ENCODE measurements around the gene TBL1XR1.

Gene TBL1XR1

GRCh38 chr3:176978441-176978840, 218.8 kb downstream of the TBL1XR1 start:
- TF ChIP-seq, protein P1, sequence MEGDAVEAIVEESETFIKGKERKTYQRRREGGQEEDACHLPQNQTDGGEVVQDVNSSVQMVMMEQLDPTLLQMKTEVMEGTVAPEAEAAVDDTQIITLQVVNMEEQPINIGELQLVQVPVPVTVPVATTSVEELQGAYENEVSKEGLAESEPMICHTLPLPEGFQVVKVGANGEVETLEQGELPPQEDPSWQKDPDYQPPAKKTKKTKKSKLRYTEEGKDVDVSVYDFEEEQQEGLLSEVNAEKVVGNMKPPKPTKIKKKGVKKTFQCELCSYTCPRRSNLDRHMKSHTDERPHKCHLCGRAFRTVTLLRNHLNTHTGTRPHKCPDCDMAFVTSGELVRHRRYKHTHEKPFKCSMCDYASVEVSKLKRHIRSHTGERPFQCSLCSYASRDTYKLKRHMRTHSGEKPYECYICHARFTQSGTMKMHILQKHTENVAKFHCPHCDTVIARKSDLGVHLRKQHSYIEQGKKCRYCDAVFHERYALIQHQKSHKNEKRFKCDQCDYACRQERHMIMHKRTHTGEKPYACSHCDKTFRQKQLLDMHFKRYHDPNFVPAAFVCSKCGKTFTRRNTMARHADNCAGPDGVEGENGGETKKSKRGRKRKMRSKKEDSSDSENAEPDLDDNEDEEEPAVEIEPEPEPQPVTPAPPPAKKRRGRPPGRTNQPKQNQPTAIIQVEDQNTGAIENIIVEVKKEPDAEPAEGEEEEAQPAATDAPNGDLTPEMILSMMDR (conservative IDR thresholded peaks at IDR 0.05; ENCODE audit: low read depth, low read length) = no peak
- DNase-seq (ENCODE audit: low read depth) = no peak
- H3K4me3 ChIP-seq (ENCODE audit: low read depth, low read length) = no peak overlapping the region

DNA sequence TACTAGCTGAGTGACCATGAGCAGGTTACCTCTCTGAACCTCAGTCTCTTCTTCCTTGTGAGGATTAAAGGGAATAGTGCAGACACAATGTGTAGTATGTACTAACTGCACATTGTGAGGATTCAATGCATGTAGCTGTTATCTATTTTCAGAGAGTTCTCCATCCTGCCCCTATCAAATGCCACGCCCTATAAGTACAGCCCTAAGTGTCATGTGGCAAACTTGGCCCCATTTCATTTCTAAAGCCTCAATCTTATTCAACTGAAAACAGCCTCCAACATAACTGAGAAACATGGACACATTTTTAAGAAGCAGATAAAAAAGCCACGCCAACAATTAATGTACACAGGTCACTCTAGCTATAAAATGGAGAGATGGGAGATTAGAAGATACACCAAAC, 220.0 kb downstream of the TBL1XR1 start:
- DNase-seq (ENCODE audit: low read depth) = no peak
- TF ChIP-seq, protein P1 (conservative IDR thresholded peaks at IDR 0.05; ENCODE audit: low read depth, low read length) = no peak
- no peak overlapping the region for H3K4me3 ChIP-seq (ENCODE audit: low read depth, low read length)

DNA sequence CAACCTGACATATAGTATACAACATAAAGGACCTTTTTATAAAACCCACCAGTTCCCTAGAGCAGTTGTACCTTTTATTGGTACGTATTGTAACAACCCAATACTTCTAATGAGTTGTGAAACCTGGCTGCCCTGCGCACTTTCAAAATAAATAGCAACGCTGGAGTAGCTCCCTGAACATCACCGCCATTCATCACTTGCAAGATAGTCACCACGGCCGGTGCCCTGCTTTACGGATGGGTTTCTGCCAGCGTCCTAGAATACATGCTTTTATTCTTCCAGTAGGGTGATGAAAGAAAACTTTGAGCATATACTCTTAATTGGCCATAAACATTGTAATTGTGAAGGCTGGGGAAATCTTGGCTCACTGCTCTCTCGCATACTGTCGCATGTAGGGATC, 220.7 kb downstream of the TBL1XR1 start:
- H3K4me3 ChIP-seq (ENCODE audit: low read depth, low read length) = no peak overlapping the region
- no peak for DNase-seq (ENCODE audit: low read depth)
- TF ChIP-seq, protein P1 (conservative IDR thresholded peaks at IDR 0.05; ENCODE audit: low read depth, low read length) = no peak

- H3K4me3 ChIP-seq (ENCODE audit: low read depth, low read length) = no peak overlapping the region
- TF ChIP-seq, protein P1 (conservative IDR thresholded peaks at IDR 0.05; ENCODE audit: low read depth, low read length) = no peak
- DNase-seq (ENCODE audit: low read depth) = no peak
These were observed 223.0 kb downstream of the TBL1XR1 start for GRCh38 chr3:176974279-176974678.

DNA sequence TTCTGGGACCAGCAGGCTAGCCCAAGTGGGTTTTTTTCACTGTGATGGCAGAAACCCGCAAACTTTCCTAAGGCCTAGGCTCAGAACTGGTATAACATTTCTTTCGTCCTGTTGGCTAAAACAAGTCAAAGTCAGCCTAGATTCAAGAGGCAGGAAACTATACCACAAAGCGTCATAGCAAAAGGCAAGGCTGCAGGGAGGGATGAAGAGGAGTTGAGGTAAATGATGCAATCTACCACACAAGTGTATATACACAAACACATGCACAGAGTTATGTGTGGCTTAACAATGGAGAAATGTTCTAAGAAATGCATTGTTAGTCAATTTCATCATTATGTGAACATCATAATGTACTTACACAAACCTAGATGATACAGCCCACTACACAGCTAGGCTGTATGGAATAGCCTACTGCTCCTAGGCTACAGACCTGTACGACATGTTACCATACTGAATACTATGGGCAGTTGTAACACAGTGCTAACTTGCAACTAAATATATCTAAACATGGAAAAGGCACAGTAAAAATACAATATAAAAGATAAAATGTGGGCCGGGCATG, 225.6 kb downstream of the TBL1XR1 start:
- TF ChIP-seq, protein P1 (conservative IDR thresholded peaks at IDR 0.05; ENCODE audit: low read depth, low read length) = no peak
- H3K4me3 ChIP-seq (ENCODE audit: low read depth, low read length) = no peak overlapping the region
- peak; percentile 23 for DNase-seq (ENCODE audit: low read depth)

DNA sequence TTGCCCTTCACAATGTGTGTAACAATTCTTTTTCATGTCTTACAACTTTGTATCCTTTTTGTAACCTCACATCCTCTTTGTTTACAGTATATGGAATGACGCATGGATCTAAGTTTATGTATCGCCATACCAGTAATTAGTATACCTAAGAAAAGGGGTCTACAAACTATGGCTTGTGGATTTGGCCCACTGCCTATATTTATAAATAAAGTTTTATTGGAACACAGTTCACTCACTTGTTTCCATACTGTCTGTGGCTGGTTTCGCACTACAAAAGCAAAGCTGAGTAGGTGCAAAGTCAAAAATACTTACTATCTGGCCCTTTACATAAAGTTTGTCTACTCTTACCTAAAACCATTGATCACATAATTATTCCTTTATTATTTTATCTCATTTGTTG, 226.5 kb downstream of the TBL1XR1 start:
- no peak overlapping the region for H3K4me3 ChIP-seq (ENCODE audit: low read depth, low read length)
- DNase-seq (ENCODE audit: low read depth) = no peak
- TF ChIP-seq, protein P1 (conservative IDR thresholded peaks at IDR 0.05; ENCODE audit: low read depth, low read length) = no peak

- no peak overlapping the region for H3K4me3 ChIP-seq (ENCODE audit: low read depth, low read length)
- DNase-seq (ENCODE audit: low read depth) = peak; percentile 50
- TF ChIP-seq, protein P1 (conservative IDR thresholded peaks at IDR 0.05; ENCODE audit: low read depth, low read length) = no peak
These were observed 227.8 kb downstream of the TBL1XR1 start for GRCh38 chr3:176969506-176969905.
